HFF-Myc (cell line): ENCODE results near the gene S1PR3.

Experiments
- DNase-seq: peaks from one replicate; pipeline ENCODE4 v3.0.0-alpha.2; 2011; ENCODE audit warnings: low read depth; ENCODE audit errors: extremely low read depth
- H3K4me3 ChIP-seq: replicated peaks from 2 replicates; pipeline ENCODE4 v1.5.1; 2011; ENCODE audit warnings: low read depth, mild to moderate bottlenecking, control low read depth, low read length
- CTCF ChIP-seq: IDR thresholded peaks from 2 replicates; pipeline ENCODE4 v1.5.1; 2012; ENCODE audit warnings: mild to moderate bottlenecking, low read depth, low read length, control low read depth; ENCODE audit errors: missing control alignments

The S1PR3 gene

GRCh38 chr9:89000371-89000781 is 9.1 kb downstream of the S1PR3 start:
- no peak overlapping the region for H3K4me3 ChIP-seq
- no peak for TF ChIP-seq CTCF
- no peak for DNase-seq

GRCh38 chr9:89000973-89001916 is 10.0 kb downstream of the S1PR3 start:
- H3K4me3 ChIP-seq, result no peak overlapping the region
- peak; percentile 69 for TF ChIP-seq CTCF
- DNase-seq, result peak; percentile 62

GRCh38 chr9:89001917-89002540 is 10.8 kb downstream of the S1PR3 start:
- TF ChIP-seq CTCF, result no peak
- no peak for DNase-seq
- no peak overlapping the region for H3K4me3 ChIP-seq

DNA sequence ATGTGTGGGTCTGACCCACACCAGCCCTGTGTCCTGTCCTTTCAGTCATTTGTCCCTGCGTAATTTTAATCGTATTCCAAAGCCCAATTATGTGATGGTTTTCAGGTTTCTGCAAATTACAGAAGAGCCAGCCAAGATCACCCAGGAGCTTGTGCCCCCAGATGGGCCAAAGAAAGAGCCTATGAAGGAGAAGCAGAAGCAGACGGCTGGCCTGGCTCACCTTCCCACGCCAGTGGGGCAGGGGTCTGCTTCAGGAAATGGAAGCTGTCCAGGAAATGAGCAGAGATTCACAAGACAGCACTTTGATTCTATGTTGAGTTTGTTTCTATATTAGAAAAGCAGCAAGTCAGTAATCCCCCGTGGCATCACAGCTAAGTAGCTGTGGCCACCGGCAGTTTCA is 11.7 kb downstream of the S1PR3 start:
- no peak for DNase-seq
- TF ChIP-seq CTCF, result no peak

GRCh38 chr9:89005323-89005722 is 14.1 kb downstream of the S1PR3 start:
- no peak for TF ChIP-seq CTCF
- H3K4me3 ChIP-seq, result no peak overlapping the region
- no peak for DNase-seq

More for the DNA sequence above, 11.7 kb downstream of the S1PR3 start:
- H3K4me3 ChIP-seq, result no peak overlapping the region

GRCh38 chr9:89006267-89006666 is 15.0 kb downstream of the S1PR3 start:
- H3K4me3 ChIP-seq, result no peak overlapping the region
- DNase-seq, result no peak
- TF ChIP-seq CTCF, result no peak
